HPDE6-E6E7 (cell line): Measurements from ENCODE around the gene TM7SF3.
"Not testable (repeated sequence)": the region's sequence is repeated elsewhere in the genome, so short reads cannot be mapped to it uniquely, and the experiment has no call there.

Experiments
- DNase-seq: peaks from one replicate; pipeline ENCODE4 v3.0.0; 2011; ENCODE audit warnings: missing footprints; ENCODE audit errors: extremely low spot score

Gene TM7SF3

GRCh38 chr12:27014085-27014858, at the start of gene TM7SF3:
TM7SF3 (minus strand) TSS chr12:27014384; CDS start chr12:27014168, 216 bp downstream.
- DNase-seq, result peak; percentile 92

GRCh38 chr12:27063250-27063851, 49.2 kb upstream of the TM7SF3 start:
- DNase-seq, result no peak

GRCh38 chr12:27061317-27061716, 47.1 kb upstream of the TM7SF3 start:
- DNase-seq, result no peak

GRCh38 chr12:27060740-27061139, 46.6 kb upstream of the TM7SF3 start:
- no peak for DNase-seq

GRCh38 chr12:27057543-27057942, 43.4 kb upstream of the TM7SF3 start:
- no peak for DNase-seq

- DNase-seq, result no peak
These were observed 41.8 kb upstream of the TM7SF3 start for GRCh38 chr12:27055966-27056365.

GRCh38 chr12:27052742-27053141, 38.6 kb upstream of the TM7SF3 start:
- DNase-seq, result no peak

- DNase-seq, result peak; percentile 25
These were observed 38.0 kb upstream of the TM7SF3 start for GRCh38 chr12:27052176-27052575.

- DNase-seq, result peak; percentile 46
These were observed 34.9 kb upstream of the TM7SF3 start for GRCh38 chr12:27048822-27049752.

GRCh38 chr12:27042018-27042417, 27.8 kb upstream of the TM7SF3 start:
- not testable (repeated sequence) for DNase-seq

GRCh38 chr12:27040637-27041036, 26.5 kb upstream of the TM7SF3 start:
- DNase-seq, result not testable (repeated sequence)

- DNase-seq, result no peak
These were observed 20.6 kb upstream of the TM7SF3 start for GRCh38 chr12:27034607-27035293.

GRCh38 chr12:27032679-27033078, 18.5 kb upstream of the TM7SF3 start:
- DNase-seq, result no peak

GRCh38 chr12:27031531-27031930, 17.3 kb upstream of the TM7SF3 start:
- DNase-seq, result no peak

- DNase-seq, result no peak
These were observed 12.1 kb upstream of the TM7SF3 start for GRCh38 chr12:27026257-27026656.

- DNase-seq, result no peak
These were observed 10.9 kb upstream of the TM7SF3 start for GRCh38 chr12:27025116-27025515.

GRCh38 chr12:27024291-27024690, 10.1 kb upstream of the TM7SF3 start:
- DNase-seq, result no peak

GRCh38 chr12:27020761-27021160, 6.6 kb upstream of the TM7SF3 start:
- no peak for DNase-seq

GRCh38 chr12:27018037-27018436, 3.9 kb upstream of the TM7SF3 start:
- no peak for DNase-seq

GRCh38 chr12:27017163-27017823, 3.1 kb upstream of the TM7SF3 start:
- not testable (repeated sequence) for DNase-seq

- DNase-seq, result no peak
These were observed 1.5 kb upstream of the TM7SF3 start for GRCh38 chr12:27015730-27016076.
